IMR-90 (cell line): ENCODE results near the gene SNED1. TPM values are rescaled to one million over a fixed set of nuclear protein-coding genes. Genes with fewer than 3 reads are reported as not detected.

ENCODE experiments used
- ATAC-seq: fragments of 200-7000 bp; cut with Tn5 transposase; 2 replicates; pipeline ENCODE4 v1.9.1; 2020; ENCODE audit warnings: low read depth, mild to moderate bottlenecking, moderate library complexity
- BruUV-seq: library from RNA; stranded (reverse); fragments of 400-500 nt; replicated peaks from 2 replicates; lab custom pipeline; 2021; lab: Mats Ljungman, UMichigan
- CTCF ChIA-PET: fragments of 300-600 bp; formaldehyde crosslinking; extraction: SDS; loops from one replicate; lab custom pipeline; 2021; ENCODE audit warnings: antibody characterized with exemption; lab: Yijun Ruan, JAX
- POLR2A ChIA-PET: fragments of 300-600 bp; sonication (Branson Sonifier 250); formaldehyde crosslinking; loops from one replicate; lab custom pipeline; 2022; ENCODE audit warnings: antibody characterized with exemption; ENCODE audit not compliant: unreplicated experiment; lab: Charles Lee
- DNase-seq: peaks from one replicate; pipeline ENCODE4 v3.0.0; 2013
- H2AFZ ChIP-seq: replicated peaks from 2 replicates; pipeline ENCODE3; 2013; ENCODE audit warnings: low read length, mild to moderate bottlenecking; ENCODE audit not compliant: poor library complexity
- H2AK5ac ChIP-seq: 2 replicates; pipeline ENCODE4 v1.6.1; 2013; ENCODE audit warnings: low read depth, low read length, inconsistent platforms
- H2AK9ac ChIP-seq: replicated peaks from 2 replicates; pipeline ENCODE3; 2013; ENCODE audit warnings: mild to moderate bottlenecking, low read depth, low read length, moderate library complexity; ENCODE audit not compliant: poor library complexity
- H2BK120ac ChIP-seq: 2 replicates; pipeline ENCODE4 v1.6.1; 2013; ENCODE audit warnings: low read depth, low read length, inconsistent platforms
- H2BK15ac ChIP-seq: 3 replicates; pipeline ENCODE4 v1.6.1; 2013; ENCODE audit warnings: low read depth, low read length, inconsistent platforms
- H2BK20ac ChIP-seq: 2 replicates; pipeline ENCODE4 v1.6.1; 2013; ENCODE audit warnings: low read depth, mild to moderate bottlenecking, inconsistent platforms, low read length, moderate library complexity
- H2BK5ac ChIP-seq: 2 replicates; pipeline ENCODE4 v1.6.1; 2013; ENCODE audit warnings: mild to moderate bottlenecking, low read depth, low read length, inconsistent platforms; ENCODE audit not compliant: poor library complexity, severe bottlenecking
- H3K14ac ChIP-seq: replicated peaks from 2 replicates; pipeline ENCODE4 v1.6.1; 2013; ENCODE audit warnings: low read depth, low read length, inconsistent platforms
- H3K18ac ChIP-seq: 2 replicates; pipeline ENCODE4 v1.6.1; 2013; ENCODE audit warnings: low read depth, low read length, control low read depth
- H3K23ac ChIP-seq: 2 replicates; pipeline ENCODE4 v1.6.1; 2013; ENCODE audit warnings: low read depth, low read length, inconsistent platforms
- H3K27ac ChIP-seq: 2 replicates; pipeline ENCODE4 v1.5.1; 2013; ENCODE audit warnings: mild to moderate bottlenecking, control low read depth, low read length; ENCODE audit not compliant: insufficient read depth
- H3K27me3 ChIP-seq: 2 replicates; pipeline ENCODE4 v1.6.1; 2013; ENCODE audit warnings: low read length; ENCODE audit not compliant: control insufficient read depth, insufficient read depth
- H3K36me3 ChIP-seq: 2 replicates; pipeline ENCODE4 v1.6.1; 2013; ENCODE audit warnings: low read length, mixed read lengths; ENCODE audit not compliant: control insufficient read depth, insufficient read depth
- H3K4ac ChIP-seq: 2 replicates; pipeline ENCODE4 v1.6.1; 2013; ENCODE audit warnings: low read depth, low read length, inconsistent platforms
- H3K4me1 ChIP-seq: 2 replicates; pipeline ENCODE4 v1.6.1; 2013; ENCODE audit warnings: low read length, mixed read lengths; ENCODE audit not compliant: control insufficient read depth, insufficient read depth
- H3K4me2 ChIP-seq: 2 replicates; pipeline ENCODE4 v1.6.1; 2013; ENCODE audit warnings: low read depth, mild to moderate bottlenecking, control low read depth, low read length, moderate library complexity
- H3K4me3 ChIP-seq: 2 replicates; pipeline ENCODE4 v1.5.1; 2013; ENCODE audit warnings: low read depth, mild to moderate bottlenecking, control low read depth, low read length, moderate library complexity; ENCODE audit not compliant: insufficient read depth
- H3K56ac ChIP-seq: 2 replicates; pipeline ENCODE4 v1.6.1; 2013; ENCODE audit warnings: low read length, inconsistent platforms; ENCODE audit not compliant: insufficient read depth; ENCODE audit errors: extremely low read depth
- H3K79me1 ChIP-seq, 2 experiments: 2 replicates each; pipeline ENCODE4 v1.6.1; 2013; ENCODE audit warnings: low read length in 2 of 2, inconsistent platforms in 1 of 2, low read depth in 1 of 2
- H3K9ac ChIP-seq: 2 replicates; pipeline ENCODE4 v1.6.1; 2013; ENCODE audit warnings: low read depth, low read length, control low read depth
- H3K9me1 ChIP-seq: 2 replicates; pipeline ENCODE4 v1.6.1; 2013; ENCODE audit warnings: low read length, inconsistent platforms; ENCODE audit not compliant: insufficient read depth
- H3K9me3 ChIP-seq: 2 replicates; pipeline ENCODE4 v1.6.1; 2013; ENCODE audit warnings: low read length; ENCODE audit not compliant: control insufficient read depth, insufficient read depth
- H4K20me1 ChIP-seq: 2 replicates; pipeline ENCODE4 v1.6.1; 2013; ENCODE audit warnings: low read length, inconsistent platforms; ENCODE audit not compliant: insufficient read depth
- H4K5ac ChIP-seq: 2 replicates; pipeline ENCODE4 v1.6.1; 2013; ENCODE audit warnings: mild to moderate bottlenecking, low read depth, low read length, control low read depth
- H4K8ac ChIP-seq, 2 experiments: 2 replicates each; pipeline ENCODE4 v1.6.1; 2013; ENCODE audit warnings: low read depth in 2 of 2, low read length in 2 of 2, control low read depth in 1 of 2, inconsistent platforms in 1 of 2
- H4K91ac ChIP-seq: 2 replicates; pipeline ENCODE4 v1.6.1; 2013; ENCODE audit warnings: low read depth, low read length, inconsistent platforms; ENCODE audit not compliant: insufficient read depth
- BHLHE40 ChIP-seq: fragments of 150-350 bp; IDR thresholded peaks from 2 replicates; pipeline ENCODE4 v1.6.1; 2016; ENCODE audit warnings: mild to moderate bottlenecking, low read depth, low read length
- CEBPB ChIP-seq: IDR thresholded peaks from 2 replicates; pipeline ENCODE4 v1.6.1; 2012; ENCODE audit warnings: low read depth, low read length, improper control_type of control experiment
- CHD1 ChIP-seq: IDR thresholded peaks from 2 replicates; pipeline ENCODE4 v1.6.1; 2012; ENCODE audit warnings: low read depth, low read length, improper control_type of control experiment
- CTCF ChIP-seq: conservative IDR thresholded peaks from 2 replicates; pipeline ENCODE4 v1.5.1; 2012; ENCODE audit warnings: mild to moderate bottlenecking, low read depth, low read length, improper control_type of control experiment
- FOS ChIP-seq: fragments of 150-350 bp; IDR thresholded peaks from 2 replicates; pipeline ENCODE4 v1.6.1; 2016; ENCODE audit warnings: low read depth, low read length
- MAFK ChIP-seq: IDR thresholded peaks from 2 replicates; pipeline ENCODE4 v1.6.1; 2012; ENCODE audit warnings: low read depth, low read length, improper control_type of control experiment
- MXI1 ChIP-seq: IDR thresholded peaks from 2 replicates; pipeline ENCODE4 v1.6.1; 2012; ENCODE audit warnings: low read depth, mild to moderate bottlenecking, low read length, moderate library complexity, borderline replicate concordance
- NFE2L2 ChIP-seq: fragments of 150-350 bp; IDR thresholded peaks from 2 replicates; pipeline ENCODE4 v1.6.1; 2016; ENCODE audit warnings: low read depth, mild to moderate bottlenecking, low read length
- RAD21 ChIP-seq: IDR thresholded peaks from 2 replicates; pipeline ENCODE4 v1.6.1; 2012; ENCODE audit warnings: low read length, improper control_type of control experiment
- RCOR1 ChIP-seq: IDR thresholded peaks from 2 replicates; pipeline ENCODE4 v1.6.1; 2012; ENCODE audit warnings: mild to moderate bottlenecking, low read length, improper control_type of control experiment; ENCODE audit not compliant: insufficient replicate concordance
- RFX5 ChIP-seq: IDR thresholded peaks from 2 replicates; pipeline ENCODE4 v1.8.0; 2012; ENCODE audit warnings: low read depth, mild to moderate bottlenecking, low read length, moderate library complexity
- SMC3 ChIP-seq: fragments of 150-350 bp; IDR thresholded peaks from 2 replicates; pipeline ENCODE4 v1.6.1; 2016; ENCODE audit warnings: low read depth, mild to moderate bottlenecking, antibody characterized with exemption, low read length, moderate library complexity
- WGBS, 2 experiments: methylation state at CpG; one replicate each; pipeline versions ENCODE4 v1.1.5 to v1.1.7; 2013; ENCODE audit warnings: missing lambda C conversion rate in 2 of 2; ENCODE audit not compliant: insufficient read length in 1 of 2; ENCODE audit errors: extremely low coverage in 2 of 2; 5-methylcytosine and 5-hydroxymethylcytosine counted together
- dilution Hi-C: fragments of 300-500 bp; cut with HindIII; formaldehyde crosslinking; loops from one replicate; pipeline ENCODE4 v1.14.3; 2018; ENCODE audit warnings: low sequenced_read_pairs; ENCODE audit not compliant: unreplicated experiment
- in situ Hi-C: fragments of 300-500 bp; cut with MboI; formaldehyde crosslinking; loops from 3 replicates; pipeline ENCODE4 v1.14.3; 2019; ENCODE audit warnings: low sequenced_read_pairs, inconsistent platforms, mixed read lengths
- intact Hi-C: fragments of 100-400 bp; cut with micrococcal nuclease; formaldehyde crosslinking; loops from 2 replicates; pipeline ENCODE4 v1.10.0; 2022
- polyA plus RNA-seq, 3 experiments: library from polyadenylated mRNA; depleted of rRNA; stranded (reverse); fragments of >200 nt; gene quantifications; 2 replicates each; pipeline ENCODE4 v1.2.3, GENCODE V29; 2012; ENCODE audit warnings: low replicate concordance in 1 of 3
- total RNA-seq: library from RNA; depleted of rRNA; stranded (reverse); fragments of >200 nt; gene quantifications from 2 replicates; pipeline ENCODE4 v1.2.3, GENCODE V29; 2012
- TF ChIP-seq, protein P1 (sequence below): fragments of 150-350 bp; IDR thresholded peaks from 2 replicates; pipeline ENCODE4 v1.6.1; 2017; ENCODE audit warnings: mild to moderate bottlenecking, antibody characterized with exemption, low read length, low read depth
- TF ChIP-seq, protein P2 (sequence below): fragments of 150-350 bp; IDR thresholded peaks from 2 replicates; pipeline ENCODE4 v1.6.1; 2016; ENCODE audit warnings: low read depth, mild to moderate bottlenecking, low read length, moderate library complexity, borderline replicate concordance

Gene SNED1
- total and polyA plus RNA-seq, 2 of the 4 experiments (the other 2 are of a cell fraction), result 1.1 to 3.4 TPM

GRCh38 chr2:241135737-241136136 lies 137.3 kb downstream of the SNED1 start:
- H2AK5ac ChIP-seq, result no peak overlapping the region
- H4K20me1 ChIP-seq, result no peaks in the 10 kb centered on the region
- H3K36me3 ChIP-seq, result peaks cover 3% of the 10 kb centered on the region; the same call in 1 of the 2 replicates
- H4K91ac ChIP-seq, result no peak overlapping the region
- no peak overlapping the region for H3K27ac ChIP-seq
- ChIA-PET POLR2A (no interaction called here), CTCF (interaction anchor here (1.2 kb wide), 1 partner anchor 10 kb away, joined by 5 read pairs; no protein-coding TSS in a partner anchor)
- H2BK20ac ChIP-seq, result no peak overlapping the region
- in situ Hi-C loops, result no loop called here
- intact Hi-C loops, result no loop called here
- ATAC-seq (no peak), DNase-seq (no peak)
- dilution Hi-C loops, result no loop called here
- no peaks in the 10 kb centered on the region for H3K4me1 ChIP-seq
- no peaks in the 10 kb centered on the region for H3K79me1 ChIP-seq
- no peak overlapping the region for H2BK15ac ChIP-seq
- no peak overlapping the region for H3K23ac ChIP-seq
- no peak overlapping the region for H4K8ac ChIP-seq
- no peak overlapping the region for H3K14ac ChIP-seq
- no peak overlapping the region for H3K4me3 ChIP-seq
- H3K27me3 ChIP-seq, result no peaks in the 10 kb centered on the region
- 83% methylated on average over 1 of the region's 9 CpGs; no CpG with 5 or more reads in 1 of the 2 experiments for WGBS, 2 experiments
- no peak overlapping the region for H3K18ac ChIP-seq
- H2BK120ac ChIP-seq, result no peak overlapping the region
- H2AK9ac ChIP-seq, result no peak overlapping the region
- no peak overlapping the region for H2AFZ ChIP-seq
- H3K4ac ChIP-seq, result no peak overlapping the region
- H3K56ac ChIP-seq, result no peak overlapping the region
- no peaks in the 10 kb centered on the region; the same call in 1 of the 2 replicates for H3K9me1 ChIP-seq
- no peak overlapping the region for H3K4me2 ChIP-seq
- H3K9me3 ChIP-seq, result no peaks in the 10 kb centered on the region
- TF ChIP-seq BHLHE40, result no peak
- TF ChIP-seq, protein P1, sequence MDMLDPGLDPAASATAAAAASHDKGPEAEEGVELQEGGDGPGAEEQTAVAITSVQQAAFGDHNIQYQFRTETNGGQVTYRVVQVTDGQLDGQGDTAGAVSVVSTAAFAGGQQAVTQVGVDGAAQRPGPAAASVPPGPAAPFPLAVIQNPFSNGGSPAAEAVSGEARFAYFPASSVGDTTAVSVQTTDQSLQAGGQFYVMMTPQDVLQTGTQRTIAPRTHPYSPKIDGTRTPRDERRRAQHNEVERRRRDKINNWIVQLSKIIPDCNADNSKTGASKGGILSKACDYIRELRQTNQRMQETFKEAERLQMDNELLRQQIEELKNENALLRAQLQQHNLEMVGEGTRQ, result no peak
- TF ChIP-seq RAD21, result no peak
- TF ChIP-seq FOS, result no peak
- TF ChIP-seq CEBPB, result no peak
- TF ChIP-seq SMC3, result no peak
- TF ChIP-seq CTCF, result no peak
- no peak for TF ChIP-seq CHD1
- no peak for TF ChIP-seq RCOR1
- no peak for TF ChIP-seq MXI1
- TF ChIP-seq RFX5, result no peak
- TF ChIP-seq NFE2L2, result no peak
- TF ChIP-seq, protein P2, sequence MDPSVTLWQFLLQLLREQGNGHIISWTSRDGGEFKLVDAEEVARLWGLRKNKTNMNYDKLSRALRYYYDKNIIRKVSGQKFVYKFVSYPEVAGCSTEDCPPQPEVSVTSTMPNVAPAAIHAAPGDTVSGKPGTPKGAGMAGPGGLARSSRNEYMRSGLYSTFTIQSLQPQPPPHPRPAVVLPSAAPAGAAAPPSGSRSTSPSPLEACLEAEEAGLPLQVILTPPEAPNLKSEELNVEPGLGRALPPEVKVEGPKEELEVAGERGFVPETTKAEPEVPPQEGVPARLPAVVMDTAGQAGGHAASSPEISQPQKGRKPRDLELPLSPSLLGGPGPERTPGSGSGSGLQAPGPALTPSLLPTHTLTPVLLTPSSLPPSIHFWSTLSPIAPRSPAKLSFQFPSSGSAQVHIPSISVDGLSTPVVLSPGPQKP, result no peak
- TF ChIP-seq MAFK, result no peak
- BruUV-seq, result no TSS peak
- no peak overlapping the region for H2BK5ac ChIP-seq
- H3K9ac ChIP-seq, result no peak overlapping the region
- no peak overlapping the region for H4K5ac ChIP-seq
